ENCODE measurements around the gene SYNE2.
"Not testable (repeated sequence)": the region's sequence is repeated elsewhere in the genome, so short reads cannot be mapped to it uniquely, and the experiment has no call there.

The SYNE2 gene, protein sequence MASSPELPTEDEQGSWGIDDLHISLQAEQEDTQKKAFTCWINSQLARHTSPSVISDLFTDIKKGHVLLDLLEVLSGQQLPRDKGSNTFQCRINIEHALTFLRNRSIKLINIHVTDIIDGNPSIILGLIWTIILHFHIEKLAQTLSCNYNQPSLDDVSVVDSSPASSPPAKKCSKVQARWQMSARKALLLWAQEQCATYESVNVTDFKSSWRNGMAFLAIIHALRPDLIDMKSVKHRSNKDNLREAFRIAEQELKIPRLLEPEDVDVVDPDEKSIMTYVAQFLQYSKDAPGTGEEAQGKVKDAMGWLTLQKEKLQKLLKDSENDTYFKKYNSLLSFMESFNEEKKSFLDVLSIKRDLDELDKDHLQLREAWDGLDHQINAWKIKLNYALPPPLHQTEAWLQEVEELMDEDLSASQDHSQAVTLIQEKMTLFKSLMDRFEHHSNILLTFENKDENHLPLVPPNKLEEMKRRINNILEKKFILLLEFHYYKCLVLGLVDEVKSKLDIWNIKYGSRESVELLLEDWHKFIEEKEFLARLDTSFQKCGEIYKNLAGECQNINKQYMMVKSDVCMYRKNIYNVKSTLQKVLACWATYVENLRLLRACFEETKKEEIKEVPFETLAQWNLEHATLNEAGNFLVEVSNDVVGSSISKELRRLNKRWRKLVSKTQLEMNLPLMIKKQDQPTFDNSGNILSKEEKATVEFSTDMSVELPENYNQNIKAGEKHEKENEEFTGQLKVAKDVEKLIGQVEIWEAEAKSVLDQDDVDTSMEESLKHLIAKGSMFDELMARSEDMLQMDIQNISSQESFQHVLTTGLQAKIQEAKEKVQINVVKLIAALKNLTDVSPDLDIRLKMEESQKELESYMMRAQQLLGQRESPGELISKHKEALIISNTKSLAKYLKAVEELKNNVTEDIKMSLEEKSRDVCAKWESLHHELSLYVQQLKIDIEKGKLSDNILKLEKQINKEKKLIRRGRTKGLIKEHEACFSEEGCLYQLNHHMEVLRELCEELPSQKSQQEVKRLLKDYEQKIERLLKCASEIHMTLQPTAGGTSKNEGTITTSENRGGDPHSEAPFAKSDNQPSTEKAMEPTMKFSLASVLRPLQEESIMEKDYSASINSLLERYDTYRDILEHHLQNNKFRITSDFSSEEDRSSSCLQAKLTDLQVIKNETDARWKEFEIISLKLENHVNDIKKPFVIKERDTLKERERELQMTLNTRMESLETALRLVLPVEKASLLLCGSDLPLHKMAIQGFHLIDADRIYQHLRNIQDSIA (N-terminal part only)

DNA sequence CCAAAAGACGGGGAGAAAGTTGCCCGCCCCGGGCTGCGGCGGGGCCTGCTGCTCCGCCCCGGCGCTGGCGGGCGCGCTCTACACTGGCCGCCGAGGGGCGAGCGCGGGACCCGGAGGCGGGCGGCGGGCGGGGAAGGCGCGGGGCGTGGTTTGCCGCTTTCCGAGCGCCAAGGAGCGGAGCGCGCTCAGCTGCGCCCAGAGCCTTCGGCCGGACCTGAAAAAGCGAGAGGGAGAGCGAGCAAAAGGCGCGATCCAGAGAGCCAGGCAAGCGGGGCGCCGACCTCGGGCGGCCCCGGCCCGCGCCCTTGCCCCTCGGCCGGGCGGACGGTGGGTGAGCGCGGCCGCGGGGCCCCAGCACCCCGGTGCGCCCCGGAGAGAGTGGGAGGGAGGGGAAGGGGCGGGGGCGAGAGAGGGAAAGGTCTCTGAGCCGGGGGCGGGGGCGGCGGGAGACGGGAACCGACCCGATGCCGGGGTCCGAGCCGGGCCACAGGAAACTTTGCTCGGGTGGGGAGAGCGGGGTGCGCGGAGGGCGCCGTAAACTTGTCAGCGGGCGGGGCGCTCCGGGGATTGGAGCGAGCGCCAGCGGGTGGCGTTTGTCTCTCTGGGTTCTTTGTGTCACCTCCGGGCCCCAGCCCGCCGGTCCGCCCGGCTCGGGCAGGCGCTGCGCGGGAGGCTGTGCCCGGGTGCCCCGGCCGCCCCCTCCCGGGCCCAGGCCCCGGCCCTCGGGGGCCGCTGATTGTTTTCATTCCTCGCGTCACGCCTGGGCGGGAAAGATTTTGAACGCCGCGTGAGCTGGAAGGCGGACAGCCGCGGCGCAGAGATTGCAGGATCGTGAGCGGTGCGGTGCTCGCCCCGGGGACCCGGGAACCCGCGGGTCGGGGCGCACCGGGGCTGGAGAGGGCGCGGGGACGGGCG, at the start of gene SYNE2:
Gene SYNE2 (plus strand): TSS at position 188 of the 915 bp plus-strand sequence. CDS start 56,145 bp downstream, outside the sequence.
- TF ChIP-seq, protein P1, sequence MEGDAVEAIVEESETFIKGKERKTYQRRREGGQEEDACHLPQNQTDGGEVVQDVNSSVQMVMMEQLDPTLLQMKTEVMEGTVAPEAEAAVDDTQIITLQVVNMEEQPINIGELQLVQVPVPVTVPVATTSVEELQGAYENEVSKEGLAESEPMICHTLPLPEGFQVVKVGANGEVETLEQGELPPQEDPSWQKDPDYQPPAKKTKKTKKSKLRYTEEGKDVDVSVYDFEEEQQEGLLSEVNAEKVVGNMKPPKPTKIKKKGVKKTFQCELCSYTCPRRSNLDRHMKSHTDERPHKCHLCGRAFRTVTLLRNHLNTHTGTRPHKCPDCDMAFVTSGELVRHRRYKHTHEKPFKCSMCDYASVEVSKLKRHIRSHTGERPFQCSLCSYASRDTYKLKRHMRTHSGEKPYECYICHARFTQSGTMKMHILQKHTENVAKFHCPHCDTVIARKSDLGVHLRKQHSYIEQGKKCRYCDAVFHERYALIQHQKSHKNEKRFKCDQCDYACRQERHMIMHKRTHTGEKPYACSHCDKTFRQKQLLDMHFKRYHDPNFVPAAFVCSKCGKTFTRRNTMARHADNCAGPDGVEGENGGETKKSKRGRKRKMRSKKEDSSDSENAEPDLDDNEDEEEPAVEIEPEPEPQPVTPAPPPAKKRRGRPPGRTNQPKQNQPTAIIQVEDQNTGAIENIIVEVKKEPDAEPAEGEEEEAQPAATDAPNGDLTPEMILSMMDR (conservative IDR thresholded peaks at IDR 0.05) = peak; percentile 41
- H3K27ac ChIP-seq = peak within 1 kb of the TSS; percentile 79

DNA sequence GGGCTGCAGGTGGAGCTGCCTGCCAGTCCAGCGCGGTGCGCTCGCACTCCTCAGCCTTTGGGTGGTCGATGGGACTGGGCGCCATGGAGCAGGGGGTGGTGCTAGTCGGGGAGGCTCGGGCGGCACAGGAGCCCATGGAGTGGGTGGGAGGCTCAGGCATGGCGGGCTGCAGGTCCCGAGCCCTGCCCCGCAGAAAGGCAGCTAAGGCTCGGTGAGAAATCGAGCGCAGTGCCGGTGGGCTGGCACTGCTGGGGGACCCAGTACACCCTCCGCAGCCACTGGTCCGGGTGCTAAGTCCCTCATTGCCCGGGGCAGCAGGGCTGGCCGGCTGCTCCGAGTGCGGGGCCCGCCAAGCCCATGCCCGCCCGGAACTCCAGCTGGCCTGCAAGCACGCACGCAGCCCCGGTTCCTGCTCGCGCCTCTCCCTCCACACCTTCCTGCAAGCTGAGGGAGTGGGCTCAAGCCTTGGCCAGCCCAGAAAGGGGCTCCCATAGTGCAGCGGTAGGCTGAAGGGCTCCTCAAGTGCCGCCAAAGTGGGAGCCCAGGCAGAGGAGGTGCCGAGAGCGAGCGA, 49.5 kb upstream of the SYNE2 start:
- H3K27ac ChIP-seq = not testable (repeated sequence)

DNA sequence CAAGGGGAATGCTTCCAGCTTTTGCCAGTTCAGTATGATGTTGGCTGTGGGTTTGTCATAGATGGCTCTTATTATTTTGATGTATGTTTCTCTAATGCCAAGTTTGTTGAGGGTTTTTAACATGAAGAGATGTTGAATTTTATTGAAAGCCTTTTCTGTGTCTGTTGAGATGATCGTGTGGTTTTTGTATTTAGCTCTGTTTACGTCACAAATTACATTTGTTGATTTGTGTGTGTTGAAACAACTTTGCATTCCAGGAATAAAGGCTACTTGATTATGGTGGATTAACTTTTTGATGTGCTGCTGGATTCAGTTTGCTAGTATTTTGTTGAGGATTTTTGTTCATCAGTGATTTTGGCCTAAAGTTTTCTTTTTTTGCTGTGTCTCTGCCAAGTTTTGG, 46.7 kb upstream of the SYNE2 start:
- not testable (repeated sequence) for H3K27ac ChIP-seq

DNA sequence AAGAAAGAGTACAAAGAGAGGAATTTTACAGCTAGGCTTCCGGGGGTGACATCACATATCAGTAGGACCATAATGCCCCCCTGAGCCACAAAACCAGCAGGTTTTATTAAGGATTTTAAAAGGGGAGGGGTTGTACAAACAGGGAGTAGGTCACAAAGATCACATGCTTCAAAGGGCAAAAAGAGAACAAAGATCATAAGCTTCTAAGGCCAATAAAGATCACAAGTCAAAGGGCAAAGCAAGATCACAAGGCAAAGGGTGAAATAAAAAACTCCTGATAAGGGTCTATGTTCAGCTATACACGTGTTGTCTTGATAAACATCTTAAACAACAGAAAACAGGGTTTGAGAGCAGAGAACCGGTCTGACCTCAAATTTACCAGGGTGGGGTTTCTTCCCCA, 41.1 kb upstream of the SYNE2 start:
- H3K27ac ChIP-seq = not testable (repeated sequence)

DNA sequence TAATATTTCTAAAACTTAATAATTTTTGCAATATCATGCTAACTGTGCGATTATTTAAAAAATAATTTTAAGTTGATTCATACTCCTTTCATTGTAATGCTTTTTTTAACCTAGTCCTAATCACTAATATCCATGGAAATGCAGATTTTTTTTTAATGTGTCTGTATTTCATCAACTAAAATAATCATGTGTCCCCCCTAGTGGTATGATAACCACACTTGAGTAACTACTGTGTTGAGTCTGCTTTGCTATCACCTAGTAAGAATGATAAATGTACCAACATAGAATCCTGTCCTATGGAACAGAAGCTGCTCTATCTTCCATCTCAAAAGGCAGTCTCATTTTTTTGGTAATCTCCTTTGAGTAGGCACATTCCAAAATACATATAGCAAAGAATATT, 19.1 kb upstream of the SYNE2 start:
- no peak overlapping the region for H3K27ac ChIP-seq
- TF ChIP-seq, protein P1 (conservative IDR thresholded peaks at IDR 0.05) = no peak

DNA sequence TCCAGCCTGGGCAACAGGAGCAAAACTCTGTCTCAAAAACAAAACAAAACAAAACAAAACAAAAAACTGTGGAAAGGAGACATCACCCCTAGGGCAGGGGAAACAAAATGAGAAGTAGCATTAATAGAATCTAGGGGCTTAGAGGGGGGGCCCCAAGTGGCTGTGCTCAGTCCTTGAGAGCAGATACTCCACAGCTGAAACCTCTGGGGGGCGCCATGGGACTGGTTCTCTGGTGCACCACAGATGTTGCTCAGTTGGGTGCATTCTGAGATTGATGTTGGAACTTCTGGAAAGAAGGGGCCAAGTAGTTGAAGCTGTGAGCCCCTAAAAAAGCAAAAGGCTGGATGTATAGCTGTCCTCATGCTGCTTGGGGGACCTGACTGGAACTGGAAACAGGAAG, 11.8 kb upstream of the SYNE2 start:
- H3K27ac ChIP-seq = no peak overlapping the region
- TF ChIP-seq, protein P1 (conservative IDR thresholded peaks at IDR 0.05) = no peak

DNA sequence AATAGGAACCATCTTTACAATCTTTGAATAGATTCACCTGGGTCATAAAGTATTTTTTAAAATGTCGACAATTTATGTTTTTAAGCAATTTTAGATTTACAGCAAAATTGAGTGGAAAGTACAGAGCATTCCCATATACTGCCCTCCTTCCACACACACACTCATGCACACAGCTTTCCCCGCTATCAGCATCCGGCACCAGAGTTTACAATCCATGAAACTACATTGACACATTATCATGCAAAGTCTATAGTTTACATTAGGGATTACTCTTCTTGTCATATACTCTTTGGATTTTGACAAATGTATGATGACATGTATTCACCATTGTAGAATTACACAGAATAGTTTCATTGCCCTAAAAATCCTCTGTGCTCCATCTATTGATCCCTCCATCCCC, 9.0 kb upstream of the SYNE2 start:
- H3K27ac ChIP-seq = no peak overlapping the region
- TF ChIP-seq, protein P1 (conservative IDR thresholded peaks at IDR 0.05) = no peak

DNA sequence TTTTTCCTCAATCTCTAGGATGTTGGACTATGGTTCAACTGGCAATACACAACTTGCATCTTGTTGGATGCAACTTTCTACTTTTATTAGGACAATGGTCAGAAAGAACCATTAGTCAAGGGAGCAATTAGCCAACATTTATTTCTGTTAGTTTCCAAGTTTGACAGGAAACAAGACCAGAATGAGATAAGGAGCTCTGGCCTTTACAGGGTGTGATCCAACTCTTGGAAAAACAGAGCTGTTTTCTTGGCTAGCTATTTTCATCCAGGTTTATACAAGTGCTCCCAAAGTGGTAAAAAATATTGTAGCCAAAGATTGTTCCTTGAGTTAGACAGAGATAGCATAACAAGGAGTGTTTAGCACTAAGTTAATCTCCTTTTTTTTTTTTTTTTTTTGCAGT, 3.9 kb upstream of the SYNE2 start:
- TF ChIP-seq, protein P1 (conservative IDR thresholded peaks at IDR 0.05) = no peak
- H3K27ac ChIP-seq = no peak overlapping the region
